ENCODE results near the gene TIGD3. TPM values are rescaled to one million over a fixed set of nuclear protein-coding genes. Genes with fewer than 3 reads are reported as not detected.
A peak's percentile ranks its signal among the peaks of the same experiment; 100 is the strongest.

Gene TIGD3
- total and polyA plus RNA-seq, 2 donors (not counting 1 experiment from before 2014, with no cell fraction given): 0.17 TPM; not detected in 1

GRCh38 chr11:65341856-65342255 lies 12.7 kb upstream of the TIGD3 start:
- TF ChIP-seq, protein P1, sequence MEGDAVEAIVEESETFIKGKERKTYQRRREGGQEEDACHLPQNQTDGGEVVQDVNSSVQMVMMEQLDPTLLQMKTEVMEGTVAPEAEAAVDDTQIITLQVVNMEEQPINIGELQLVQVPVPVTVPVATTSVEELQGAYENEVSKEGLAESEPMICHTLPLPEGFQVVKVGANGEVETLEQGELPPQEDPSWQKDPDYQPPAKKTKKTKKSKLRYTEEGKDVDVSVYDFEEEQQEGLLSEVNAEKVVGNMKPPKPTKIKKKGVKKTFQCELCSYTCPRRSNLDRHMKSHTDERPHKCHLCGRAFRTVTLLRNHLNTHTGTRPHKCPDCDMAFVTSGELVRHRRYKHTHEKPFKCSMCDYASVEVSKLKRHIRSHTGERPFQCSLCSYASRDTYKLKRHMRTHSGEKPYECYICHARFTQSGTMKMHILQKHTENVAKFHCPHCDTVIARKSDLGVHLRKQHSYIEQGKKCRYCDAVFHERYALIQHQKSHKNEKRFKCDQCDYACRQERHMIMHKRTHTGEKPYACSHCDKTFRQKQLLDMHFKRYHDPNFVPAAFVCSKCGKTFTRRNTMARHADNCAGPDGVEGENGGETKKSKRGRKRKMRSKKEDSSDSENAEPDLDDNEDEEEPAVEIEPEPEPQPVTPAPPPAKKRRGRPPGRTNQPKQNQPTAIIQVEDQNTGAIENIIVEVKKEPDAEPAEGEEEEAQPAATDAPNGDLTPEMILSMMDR (conservative IDR thresholded peaks at IDR 0.05 in 1 of 2, IDR thresholded peaks at IDR 0.05 in 1 of 2; ENCODE audit: low read depth in 1 of 2, low read length in 2 of 2): no peak
- TF ChIP-seq EZH2 (IDR thresholded peaks at IDR 0.05; ENCODE audit: low read length, missing control alignments): no peak
- no peak overlapping the region for H3K4me2 ChIP-seq (ENCODE audit: extremely low read depth, insufficient read depth, low read length)
- H3K4me1 ChIP-seq (ENCODE audit: control insufficient read depth, extremely low read depth, insufficient read depth, low read length): no peaks in the 10 kb centered on the region
- H3K27me3 ChIP-seq (ENCODE audit: control insufficient read depth, insufficient read depth, low read length): no peaks in the 10 kb centered on the region
- peaks cover 27% of the 10 kb centered on the region for H3K36me3 ChIP-seq (ENCODE audit: control insufficient read depth, insufficient read depth, low read length)
- H2AFZ ChIP-seq (ENCODE audit: low read length): no peak overlapping the region
- no peak for DNase-seq (ENCODE audit: low read depth in 2 of 2)
- H3K9ac ChIP-seq (ENCODE audit: insufficient read depth, low read length): no peak overlapping the region
- H3K79me2 ChIP-seq (ENCODE audit: control insufficient read depth, insufficient read depth, low read length): peaks cover 34% of the 10 kb centered on the region
- peaks cover 1% of the 10 kb centered on the region for H4K20me1 ChIP-seq (ENCODE audit: control insufficient read depth, extremely low read depth, insufficient read depth, low read length)
- no peaks in the 10 kb centered on the region for H3K9me3 ChIP-seq (ENCODE audit: control insufficient read depth, insufficient read depth, low read depth, low read length)
- H3K27ac ChIP-seq (ENCODE audit: insufficient read depth, low read length): no peak overlapping the region
- H3K4me3 ChIP-seq (replicated peaks in 1 of 4; ENCODE audit: control extremely low read depth in 1 of 4, insufficient read depth in 1 of 4, low read depth in 3 of 4, low read length in 4 of 4): no peak overlapping the region

DNA sequence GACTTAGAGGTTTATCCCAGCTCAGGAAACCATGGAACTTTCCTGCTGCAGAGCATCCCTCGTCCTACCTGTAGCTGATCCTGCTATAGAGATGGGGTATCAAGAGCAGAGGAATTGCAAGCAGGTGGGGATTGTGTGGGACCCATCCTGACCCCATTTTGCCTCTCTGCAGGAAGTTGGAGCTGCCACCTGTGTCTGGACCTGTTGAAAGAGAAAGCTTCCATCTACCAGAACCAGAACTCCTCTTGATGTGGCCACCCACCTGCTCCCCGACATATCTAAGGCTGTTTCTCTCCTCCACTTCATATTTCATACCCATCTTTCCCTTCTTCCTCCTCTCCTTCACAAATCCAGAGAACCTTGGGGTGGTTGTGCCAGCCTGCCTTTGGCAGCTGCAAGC lies 3.0 kb upstream of the TIGD3 start:
- H3K4me3 ChIP-seq (replicated peaks in 1 of 4; ENCODE audit: control extremely low read depth in 1 of 4, insufficient read depth in 1 of 4, low read depth in 3 of 4, low read length in 4 of 4): no peak overlapping the region
- H3K9me3 ChIP-seq (ENCODE audit: control insufficient read depth, insufficient read depth, low read depth, low read length): no peaks in the 10 kb centered on the region
- TF ChIP-seq, protein P1 (conservative IDR thresholded peaks at IDR 0.05 in 1 of 2, IDR thresholded peaks at IDR 0.05 in 1 of 2; ENCODE audit: low read depth in 1 of 2, low read length in 2 of 2): no peak
- no peak for TF ChIP-seq EZH2 (IDR thresholded peaks at IDR 0.05; ENCODE audit: low read length, missing control alignments)
- H3K27me3 ChIP-seq (ENCODE audit: control insufficient read depth, insufficient read depth, low read length): no peaks in the 10 kb centered on the region
- no peak overlapping the region for H3K4me2 ChIP-seq (ENCODE audit: extremely low read depth, insufficient read depth, low read length)
- no peak overlapping the region for H2AFZ ChIP-seq (ENCODE audit: low read length)
- no peaks in the 10 kb centered on the region for H4K20me1 ChIP-seq (ENCODE audit: control insufficient read depth, extremely low read depth, insufficient read depth, low read length)
- no peak overlapping the region for H3K9ac ChIP-seq (ENCODE audit: insufficient read depth, low read length)
- no peak for DNase-seq (ENCODE audit: low read depth in 2 of 2)
- H3K36me3 ChIP-seq (ENCODE audit: control insufficient read depth, insufficient read depth, low read length): peaks cover 12% of the 10 kb centered on the region
- no peak overlapping the region for H3K27ac ChIP-seq (ENCODE audit: insufficient read depth, low read length)
- no peaks in the 10 kb centered on the region for H3K79me2 ChIP-seq (ENCODE audit: control insufficient read depth, insufficient read depth, low read length)
- peaks cover 8% of the 10 kb centered on the region for H3K4me1 ChIP-seq (ENCODE audit: control insufficient read depth, extremely low read depth, insufficient read depth, low read length)

DNA sequence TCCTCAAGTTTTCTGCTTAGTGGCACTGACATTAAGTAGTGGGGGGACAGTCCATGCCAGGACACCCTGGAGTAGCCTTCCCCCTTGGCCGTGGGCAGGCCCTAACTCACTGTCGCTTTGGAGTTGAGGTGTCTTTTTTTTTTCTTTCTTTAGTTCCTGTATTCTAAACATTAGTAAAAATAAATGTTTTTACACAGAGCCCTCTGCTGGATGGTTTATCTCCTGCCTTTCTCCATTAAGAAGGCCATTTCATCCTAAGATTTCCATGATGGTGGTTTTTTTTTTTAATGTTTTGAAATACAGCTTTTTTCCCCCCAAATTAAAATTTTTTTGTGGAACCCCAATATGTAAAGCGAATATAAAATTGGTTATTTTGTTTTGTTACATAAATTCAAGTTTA lies 1.8 kb upstream of the TIGD3 start:
- no peak overlapping the region for H2AFZ ChIP-seq (ENCODE audit: low read length)
- no peak overlapping the region for H3K4me2 ChIP-seq (ENCODE audit: extremely low read depth, insufficient read depth, low read length)
- H3K9me3 ChIP-seq (ENCODE audit: control insufficient read depth, insufficient read depth, low read depth, low read length): no peaks in the 10 kb centered on the region
- no peaks in the 10 kb centered on the region for H4K20me1 ChIP-seq (ENCODE audit: control insufficient read depth, extremely low read depth, insufficient read depth, low read length)
- H3K79me2 ChIP-seq (ENCODE audit: control insufficient read depth, insufficient read depth, low read length): no peaks in the 10 kb centered on the region
- peaks cover 11% of the 10 kb centered on the region for H3K36me3 ChIP-seq (ENCODE audit: control insufficient read depth, insufficient read depth, low read length)
- peaks cover 6% of the 10 kb centered on the region for H3K27me3 ChIP-seq (ENCODE audit: control insufficient read depth, insufficient read depth, low read length)
- no peak for TF ChIP-seq EZH2 (IDR thresholded peaks at IDR 0.05; ENCODE audit: low read length, missing control alignments)
- TF ChIP-seq, protein P1 (conservative IDR thresholded peaks at IDR 0.05 in 1 of 2, IDR thresholded peaks at IDR 0.05 in 1 of 2; ENCODE audit: low read depth in 1 of 2, low read length in 2 of 2): peak; percentile 29 to 47
- H3K9ac ChIP-seq (ENCODE audit: insufficient read depth, low read length): no peak overlapping the region
- no peak overlapping the region for H3K27ac ChIP-seq (ENCODE audit: insufficient read depth, low read length)
- no peak overlapping the region for H3K4me3 ChIP-seq (replicated peaks in 1 of 4; ENCODE audit: control extremely low read depth in 1 of 4, insufficient read depth in 1 of 4, low read depth in 3 of 4, low read length in 4 of 4)
- peaks cover 8% of the 10 kb centered on the region for H3K4me1 ChIP-seq (ENCODE audit: control insufficient read depth, extremely low read depth, insufficient read depth, low read length)
- DNase-seq (ENCODE audit: low read depth in 2 of 2): peak in 1 of 2 donors; percentile 44
